HL-60 (cell line): ENCODE results near the gene CORO1C.
A peak's percentile ranks its signal among the peaks of the same experiment; 100 is the strongest.

Experiments used
- DNase-seq, 2 experiments: peaks; one replicate each; pipeline ENCODE4 v3.0.0-alpha.2; 2010 to 2020; ENCODE audit warnings: low read depth in 1 of 2, low spot score in 1 of 2
- H3K27ac ChIP-seq: fragments of 250-450 bp; sonication (Bioruptor Pico); replicated peaks from 2 replicates; pipeline ENCODE4 v1.5.1; 2020; ENCODE audit warnings: mild to moderate bottlenecking, moderate library complexity
- H3K27me3 ChIP-seq: fragments of 250-450 bp; sonication (Bioruptor Pico); 2 replicates; pipeline ENCODE4 v1.5.1; 2021; ENCODE audit warnings: mild to moderate bottlenecking, moderate library complexity; ENCODE audit not compliant: insufficient read depth, poor library complexity, severe bottlenecking
- H3K4me3 ChIP-seq: replicated peaks from 2 replicates; pipeline ENCODE4 v1.5.1; 2011; ENCODE audit warnings: mild to moderate bottlenecking, control low read depth, low read length; ENCODE audit not compliant: insufficient read depth
- CTCF ChIP-seq: IDR thresholded peaks from one replicate; pipeline ENCODE4 v1.5.1; 2011; ENCODE audit warnings: low read length, control low read depth, inconsistent platforms; ENCODE audit not compliant: insufficient read depth
- GABPA ChIP-seq: IDR thresholded peaks from 2 replicates; pipeline ENCODE4 v1.6.1; 2012; ENCODE audit warnings: low read depth
- POLR2AphosphoS5 ChIP-seq: IDR thresholded peaks from 2 replicates; pipeline ENCODE4 v1.6.1; 2012; ENCODE audit warnings: low read depth
- SPI1 ChIP-seq: IDR thresholded peaks from 2 replicates; pipeline ENCODE4 v1.6.1; 2012; ENCODE audit warnings: low read depth, mild to moderate bottlenecking, borderline replicate concordance
- TF ChIP-seq, protein P1 (sequence below): IDR thresholded peaks from 2 replicates; pipeline ENCODE4 v1.6.1; 2012; ENCODE audit warnings: low read depth; ENCODE audit not compliant: insufficient replicate concordance

CORO1C gene

GRCh38 chr12:108618079-108618952, 113.0 kb downstream of the CORO1C start:
- H3K4me3 ChIP-seq, result no peak overlapping the region
- DNase-seq, result peak in 1 of 2 experiments; percentile 71
- TF ChIP-seq CTCF (peak; percentile 81), GABPA (no peak), POLR2AphosphoS5 (no peak)
- H3K27me3 ChIP-seq, result no peaks in the 10 kb centered on the region
- H3K27ac ChIP-seq, result no peak overlapping the region

- peak in 1 of 2 experiments; percentile 80 for DNase-seq
- H3K27ac ChIP-seq, result peak overlapping the region; percentile 37
- TF ChIP-seq SPI1, result peak; percentile 10; the same call in 1 of the 2 replicates
- TF ChIP-seq, protein P1, sequence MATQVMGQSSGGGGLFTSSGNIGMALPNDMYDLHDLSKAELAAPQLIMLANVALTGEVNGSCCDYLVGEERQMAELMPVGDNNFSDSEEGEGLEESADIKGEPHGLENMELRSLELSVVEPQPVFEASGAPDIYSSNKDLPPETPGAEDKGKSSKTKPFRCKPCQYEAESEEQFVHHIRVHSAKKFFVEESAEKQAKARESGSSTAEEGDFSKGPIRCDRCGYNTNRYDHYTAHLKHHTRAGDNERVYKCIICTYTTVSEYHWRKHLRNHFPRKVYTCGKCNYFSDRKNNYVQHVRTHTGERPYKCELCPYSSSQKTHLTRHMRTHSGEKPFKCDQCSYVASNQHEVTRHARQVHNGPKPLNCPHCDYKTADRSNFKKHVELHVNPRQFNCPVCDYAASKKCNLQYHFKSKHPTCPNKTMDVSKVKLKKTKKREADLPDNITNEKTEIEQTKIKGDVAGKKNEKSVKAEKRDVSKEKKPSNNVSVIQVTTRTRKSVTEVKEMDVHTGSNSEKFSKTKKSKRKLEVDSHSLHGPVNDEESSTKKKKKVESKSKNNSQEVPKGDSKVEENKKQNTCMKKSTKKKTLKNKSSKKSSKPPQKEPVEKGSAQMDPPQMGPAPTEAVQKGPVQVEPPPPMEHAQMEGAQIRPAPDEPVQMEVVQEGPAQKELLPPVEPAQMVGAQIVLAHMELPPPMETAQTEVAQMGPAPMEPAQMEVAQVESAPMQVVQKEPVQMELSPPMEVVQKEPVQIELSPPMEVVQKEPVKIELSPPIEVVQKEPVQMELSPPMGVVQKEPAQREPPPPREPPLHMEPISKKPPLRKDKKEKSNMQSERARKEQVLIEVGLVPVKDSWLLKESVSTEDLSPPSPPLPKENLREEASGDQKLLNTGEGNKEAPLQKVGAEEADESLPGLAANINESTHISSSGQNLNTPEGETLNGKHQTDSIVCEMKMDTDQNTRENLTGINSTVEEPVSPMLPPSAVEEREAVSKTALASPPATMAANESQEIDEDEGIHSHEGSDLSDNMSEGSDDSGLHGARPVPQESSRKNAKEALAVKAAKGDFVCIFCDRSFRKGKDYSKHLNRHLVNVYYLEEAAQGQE, result peak; percentile 28
- no peak for TF ChIP-seq GABPA
- peak; percentile 27; the same call in 1 of the 2 replicates for TF ChIP-seq POLR2AphosphoS5
- no peak for TF ChIP-seq CTCF
These were observed 114.1 kb downstream of the CORO1C start for GRCh38 chr12:108616941-108617858.

DNA sequence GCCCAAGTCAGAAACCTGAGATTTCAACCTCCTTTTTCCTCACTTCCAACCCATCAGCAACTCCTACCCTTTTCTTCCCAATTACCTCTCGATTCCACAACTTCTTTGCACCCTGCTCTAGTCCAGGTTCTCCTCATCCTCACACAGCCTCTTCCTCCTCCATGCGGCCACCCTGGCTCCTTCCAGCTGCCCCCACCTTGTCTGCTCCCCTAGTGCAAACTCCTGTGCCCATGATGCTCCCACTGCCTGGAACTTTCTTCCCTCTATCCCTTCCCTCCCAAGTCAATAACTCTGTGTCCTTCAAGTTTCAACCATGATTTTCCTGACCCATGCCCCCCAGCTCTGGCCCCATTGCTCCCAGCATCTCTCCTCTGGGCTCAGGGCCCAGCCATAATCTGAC, 115.0 kb downstream of the CORO1C start:
- TF ChIP-seq POLR2AphosphoS5 (no peak), SPI1 (no peak), CTCF (no peak), GABPA (no peak)
- TF ChIP-seq, protein P1, result no peak
- Histone ChIP-seq H3K4me3 (no peak overlapping the region), H3K27ac (peak overlapping the region; percentile 33; the same call in 1 of the 2 replicates), H3K27me3 (no peaks in the 10 kb centered on the region)
- DNase-seq, result no peak

More at GRCh38 chr12:108616941-108617858, 114.1 kb downstream of the CORO1C start:
- H3K27me3 ChIP-seq, result no peaks in the 10 kb centered on the region
- no peak overlapping the region for H3K4me3 ChIP-seq
